Measurements from ENCODE around the gene KDM2B. TPM values are rescaled to one million over a fixed set of nuclear protein-coding genes. Genes with fewer than 3 reads are reported as not detected.
A peak's percentile ranks its signal among the peaks of the same experiment; 100 is the strongest.

Gene KDM2B
- polyA plus RNA-seq, 3 donors = 9.7 to 68.1 (median 9.7) TPM

DNA sequence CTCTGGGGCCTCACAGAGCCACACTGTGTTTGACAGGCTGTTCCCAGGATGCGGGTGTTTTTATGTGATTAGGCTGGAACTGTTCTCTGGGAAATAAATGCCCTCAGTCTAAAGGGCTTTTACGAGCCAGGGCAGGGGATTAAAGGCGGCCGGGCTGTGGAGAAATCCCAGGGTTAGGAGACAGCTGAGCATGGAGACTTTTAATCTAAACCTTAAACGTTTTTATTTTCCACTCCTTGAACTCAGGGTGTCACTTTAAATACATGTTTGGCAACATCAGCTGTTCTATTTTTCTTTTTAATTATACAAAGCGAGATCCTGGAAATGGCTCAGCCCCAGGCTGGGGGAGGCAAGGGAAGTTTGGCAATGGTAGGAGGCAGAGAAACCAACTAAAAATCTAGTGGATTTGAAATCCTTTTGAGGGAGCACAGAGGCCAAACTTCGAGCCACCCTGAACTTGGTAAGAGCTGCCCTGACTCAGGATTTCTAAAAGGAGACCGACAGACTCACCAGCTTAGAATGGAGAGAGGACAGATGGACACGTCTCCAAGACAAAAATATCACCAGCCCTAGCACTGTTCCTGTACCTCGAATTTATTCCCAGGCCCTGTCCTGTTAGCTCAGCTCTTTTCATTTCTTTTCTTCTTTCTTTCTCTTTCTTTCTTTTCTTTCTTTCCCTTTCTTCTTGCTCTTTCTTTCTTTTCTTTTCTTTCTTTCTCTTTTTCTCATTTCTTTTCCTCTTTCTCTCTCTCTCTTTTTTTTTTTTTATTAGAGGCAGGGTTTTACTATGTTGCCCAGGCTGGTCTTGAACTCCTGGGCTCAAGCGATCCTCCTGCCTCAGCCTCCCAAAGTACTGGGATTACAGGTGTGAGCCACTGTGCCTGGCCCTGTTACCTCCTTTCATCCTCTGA lies 29.7 kb upstream of the KDM2B start:
- WGBS (ENCODE audit: insufficient coverage) = 100% methylated on average over 5 of the region's 11 CpGs
- intact Hi-C loops (cut with micrococcal nuclease) = loop anchor here in 1 of 2 donors (5.0 kb wide), 1 partner anchor 33 kb away; no protein-coding TSS in a partner anchor
- Mint-ChIP-seq H3K9me3 (peaks cover 6 to 12% (median 9%) of the 10 kb centered on the region in 7 donors), H3K27ac (peak overlapping the region in 1 of 7 donors; percentile 42), H3K27me3 (ENCODE audit: low read depth in 3 of 3) (peaks cover 0 to 5% (median 2%) of the 10 kb centered on the region in 3 donors), H3K4me3 (no peak overlapping the region), H3K36me3 (no peaks in the 10 kb centered on the region), H3K4me1 (peaks cover 9% of the 10 kb centered on the region)
- DNase-seq = no peak
- H3K9ac ChIP-seq (ENCODE audit: insufficient read depth, low read length, poor library complexity, severe bottlenecking) = no peak overlapping the region
- H3K4me1 ChIP-seq (ENCODE audit: control insufficient read depth in 1 of 2, insufficient read depth in 2 of 2, low read length in 2 of 2) = peaks cover 0 to 6% of the 10 kb centered on the region in 2 donors
- no peaks in the 10 kb centered on the region for H3K27me3 ChIP-seq (ENCODE audit: control insufficient read depth in 2 of 2, insufficient read depth in 2 of 2, low read length in 2 of 2)
- H3K4me2 ChIP-seq (replicated peaks; ENCODE audit: extremely low read depth, low read length, poor library complexity, severe bottlenecking) = no peak overlapping the region
- H3K27ac ChIP-seq (ENCODE audit: low read depth in 1 of 2, low read length in 2 of 2) = no peak overlapping the region
- H3K4me3 ChIP-seq (replicated peaks in 1 of 3; ENCODE audit: low read depth in 2 of 3, low read length in 3 of 3) = no peak overlapping the region
- TF ChIP-seq, protein P1, sequence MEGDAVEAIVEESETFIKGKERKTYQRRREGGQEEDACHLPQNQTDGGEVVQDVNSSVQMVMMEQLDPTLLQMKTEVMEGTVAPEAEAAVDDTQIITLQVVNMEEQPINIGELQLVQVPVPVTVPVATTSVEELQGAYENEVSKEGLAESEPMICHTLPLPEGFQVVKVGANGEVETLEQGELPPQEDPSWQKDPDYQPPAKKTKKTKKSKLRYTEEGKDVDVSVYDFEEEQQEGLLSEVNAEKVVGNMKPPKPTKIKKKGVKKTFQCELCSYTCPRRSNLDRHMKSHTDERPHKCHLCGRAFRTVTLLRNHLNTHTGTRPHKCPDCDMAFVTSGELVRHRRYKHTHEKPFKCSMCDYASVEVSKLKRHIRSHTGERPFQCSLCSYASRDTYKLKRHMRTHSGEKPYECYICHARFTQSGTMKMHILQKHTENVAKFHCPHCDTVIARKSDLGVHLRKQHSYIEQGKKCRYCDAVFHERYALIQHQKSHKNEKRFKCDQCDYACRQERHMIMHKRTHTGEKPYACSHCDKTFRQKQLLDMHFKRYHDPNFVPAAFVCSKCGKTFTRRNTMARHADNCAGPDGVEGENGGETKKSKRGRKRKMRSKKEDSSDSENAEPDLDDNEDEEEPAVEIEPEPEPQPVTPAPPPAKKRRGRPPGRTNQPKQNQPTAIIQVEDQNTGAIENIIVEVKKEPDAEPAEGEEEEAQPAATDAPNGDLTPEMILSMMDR (IDR thresholded peaks at IDR 0.05) = no peak
- H3K36me3 ChIP-seq (replicated peaks in 1 of 2; ENCODE audit: control insufficient read depth in 1 of 2, insufficient read depth in 2 of 2, low read length in 2 of 2) = no peaks in the 10 kb centered on the region
- no peaks in the 10 kb centered on the region for H4K20me1 ChIP-seq (ENCODE audit: insufficient read depth, low read length)
- H3K79me2 ChIP-seq (ENCODE audit: insufficient read depth, low read length) = no peaks in the 10 kb centered on the region
- H2AFZ ChIP-seq (ENCODE audit: insufficient read depth, low read depth, low read length, poor library complexity, severe bottlenecking) = no peak overlapping the region
- H3K9me3 ChIP-seq (replicated peaks in 1 of 2; ENCODE audit: control insufficient read depth in 1 of 2, insufficient read depth in 1 of 2, low read length in 2 of 2) = peaks cover 0 to 7% of the 10 kb centered on the region in 2 donors

GRCh38 chr12:121608301-121608700 lies 27.5 kb upstream of the KDM2B start:
- WGBS (ENCODE audit: insufficient coverage) = 86% methylated on average over 2 of the region's 6 CpGs
- H3K4me1 ChIP-seq (ENCODE audit: control insufficient read depth in 1 of 2, insufficient read depth in 2 of 2, low read length in 2 of 2) = no peaks in the 10 kb centered on the region
- no peaks in the 10 kb centered on the region for H3K4me1 Mint-ChIP-seq
- peaks cover 0 to 2% (median 0%) of the 10 kb centered on the region in 7 donors for H3K9me3 Mint-ChIP-seq
- H3K27ac Mint-ChIP-seq = no peak overlapping the region
- H3K9me3 ChIP-seq (replicated peaks in 1 of 2; ENCODE audit: control insufficient read depth in 1 of 2, insufficient read depth in 1 of 2, low read length in 2 of 2) = no peaks in the 10 kb centered on the region
- H3K27me3 ChIP-seq (ENCODE audit: control insufficient read depth in 2 of 2, insufficient read depth in 2 of 2, low read length in 2 of 2) = no peaks in the 10 kb centered on the region
- intact Hi-C loops (cut with micrococcal nuclease) = no loop called here
- H3K79me2 ChIP-seq (ENCODE audit: insufficient read depth, low read length) = no peaks in the 10 kb centered on the region
- no peak overlapping the region for H3K4me3 Mint-ChIP-seq
- H3K4me3 ChIP-seq (replicated peaks in 1 of 3; ENCODE audit: low read depth in 2 of 3, low read length in 3 of 3) = no peak overlapping the region
- H2AFZ ChIP-seq (ENCODE audit: insufficient read depth, low read depth, low read length, poor library complexity, severe bottlenecking) = no peak overlapping the region
- no peak overlapping the region for H3K4me2 ChIP-seq (replicated peaks; ENCODE audit: extremely low read depth, low read length, poor library complexity, severe bottlenecking)
- no peak overlapping the region for H3K9ac ChIP-seq (ENCODE audit: insufficient read depth, low read length, poor library complexity, severe bottlenecking)
- H3K36me3 ChIP-seq (replicated peaks in 1 of 2; ENCODE audit: control insufficient read depth in 1 of 2, insufficient read depth in 2 of 2, low read length in 2 of 2) = no peaks in the 10 kb centered on the region
- H4K20me1 ChIP-seq (ENCODE audit: insufficient read depth, low read length) = no peaks in the 10 kb centered on the region
- H3K27me3 Mint-ChIP-seq (ENCODE audit: low read depth in 3 of 3) = peaks cover 0 to 6% (median 2%) of the 10 kb centered on the region in 3 donors
- H3K27ac ChIP-seq (ENCODE audit: low read depth in 1 of 2, low read length in 2 of 2) = no peak overlapping the region
- TF ChIP-seq, protein P1 (IDR thresholded peaks at IDR 0.05) = no peak
- H3K36me3 Mint-ChIP-seq = no peaks in the 10 kb centered on the region
- no peak for DNase-seq

Measured in CD14-positive monocyte (primary cell).